Measurements from ENCODE around the gene SH2D3C.
A peak's percentile ranks its signal among the peaks of the same experiment; 100 is the strongest.
"Not testable (repeated sequence)": the region's sequence is repeated elsewhere in the genome, so short reads cannot be mapped to it uniquely, and the experiment has no call there.

The SH2D3C gene

DNA sequence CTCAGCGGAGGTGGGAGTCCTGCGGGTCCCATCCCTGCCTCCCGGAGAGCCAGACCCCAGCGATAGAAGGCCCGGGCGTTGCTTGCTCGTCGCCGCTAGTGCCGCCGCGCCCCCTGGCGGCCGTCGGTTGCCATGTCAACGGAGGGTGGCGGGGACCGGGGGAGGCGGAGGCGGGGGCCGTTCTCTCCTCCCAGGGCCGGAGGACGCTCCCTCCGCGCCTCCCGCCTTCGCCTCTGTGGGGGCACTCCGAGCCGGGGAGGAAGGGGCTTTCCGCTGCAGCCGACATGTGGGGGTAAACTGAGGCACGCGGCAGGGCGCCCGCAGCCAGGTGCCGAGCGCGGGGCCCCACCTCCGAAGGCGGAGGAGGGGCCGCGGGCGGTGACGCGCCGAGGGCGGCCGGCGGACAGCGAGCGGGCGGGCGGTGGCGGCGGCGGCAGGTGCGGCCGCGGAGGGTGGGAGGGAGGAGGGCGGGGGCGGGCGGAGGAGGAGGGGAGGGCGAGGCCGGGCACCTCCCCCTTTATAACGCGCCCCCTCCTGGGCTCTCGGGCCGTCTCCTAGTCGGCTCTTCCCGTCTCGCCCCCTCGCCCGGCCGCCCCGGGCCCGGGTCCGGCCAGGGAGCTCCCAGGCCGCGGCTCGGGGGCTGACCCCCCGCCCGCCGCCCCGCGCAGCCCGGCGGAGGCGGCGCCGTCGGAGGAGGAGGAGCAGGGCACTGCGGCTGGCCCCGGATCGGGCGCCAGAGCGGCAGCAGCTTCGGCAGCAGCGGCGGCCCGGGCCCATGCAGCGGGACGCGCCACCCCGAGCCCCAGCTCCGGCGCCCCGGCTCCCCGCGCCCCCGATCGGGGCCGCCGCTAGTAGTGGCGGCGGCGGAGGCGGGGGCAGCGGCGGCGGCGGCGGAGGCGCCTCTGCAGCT, 6.8 kb upstream of the SH2D3C start:
- DNase-seq (ENCODE audit: low read depth), result peak; percentile 84

DNA sequence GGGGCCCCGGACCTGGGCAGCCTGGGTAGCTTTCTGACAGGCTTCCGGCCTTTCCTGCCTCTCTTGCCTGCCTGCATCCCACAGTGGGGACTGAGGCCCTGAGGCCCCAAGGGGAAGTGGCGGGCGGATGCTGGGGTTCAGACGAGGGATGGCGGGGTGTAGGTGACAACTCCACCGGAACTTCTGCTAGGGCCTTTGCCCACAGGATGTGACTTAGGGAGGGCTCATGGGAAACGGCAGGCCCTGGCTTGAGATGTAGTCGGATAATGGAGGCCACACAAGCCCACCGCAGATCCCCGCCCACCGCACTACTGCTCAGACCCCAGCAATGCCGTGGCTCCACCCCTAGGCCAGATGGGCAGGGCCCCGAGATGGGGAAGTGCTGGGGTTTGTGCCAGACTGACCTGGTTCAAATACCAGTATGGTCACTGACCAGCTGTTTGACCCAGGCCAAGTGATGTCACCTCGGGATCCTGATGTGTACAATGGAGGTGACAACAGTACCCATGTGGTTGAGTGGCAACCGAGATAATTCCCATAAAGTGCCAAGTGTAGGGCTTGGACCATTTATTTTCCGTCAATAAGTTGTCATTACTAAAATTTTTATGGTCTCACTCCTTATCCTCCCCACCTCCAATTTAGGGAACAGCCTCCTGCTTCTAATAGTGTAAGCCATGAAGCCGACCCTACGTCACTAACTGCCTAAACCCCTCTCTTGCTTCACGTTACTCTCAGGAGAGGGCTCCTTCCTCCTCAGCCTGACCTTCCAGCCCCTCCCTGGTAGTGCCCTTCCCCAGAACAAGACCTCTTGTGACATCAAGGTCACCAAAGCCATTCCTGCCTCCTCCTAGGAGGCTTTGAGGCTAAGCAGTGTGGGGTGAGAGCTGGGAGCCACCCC, 4.9 kb upstream of the SH2D3C start:
- DNase-seq (ENCODE audit: low read depth), result peak; percentile 48

DNA sequence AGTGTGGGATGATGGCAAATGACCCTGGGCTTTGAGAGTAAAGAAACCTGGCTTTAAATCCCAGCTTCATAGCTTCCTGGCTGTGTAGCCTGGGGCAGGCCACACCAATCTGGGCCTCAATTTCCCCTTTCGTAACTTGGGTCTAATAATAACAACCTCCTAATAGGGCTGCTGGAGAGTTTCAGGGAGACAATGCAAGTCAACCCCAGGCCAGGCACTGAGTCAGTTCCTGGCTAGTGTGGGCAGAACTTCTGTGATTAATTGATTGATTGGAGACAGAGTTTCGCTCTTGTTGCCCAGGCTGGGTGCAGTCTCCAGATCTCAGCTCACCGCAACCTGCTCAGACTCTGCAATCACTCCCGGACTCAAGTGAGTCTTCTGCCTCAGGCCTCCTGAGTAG, 3.3 kb upstream of the SH2D3C start:
- DNase-seq (ENCODE audit: low read depth), result no peak

DNA sequence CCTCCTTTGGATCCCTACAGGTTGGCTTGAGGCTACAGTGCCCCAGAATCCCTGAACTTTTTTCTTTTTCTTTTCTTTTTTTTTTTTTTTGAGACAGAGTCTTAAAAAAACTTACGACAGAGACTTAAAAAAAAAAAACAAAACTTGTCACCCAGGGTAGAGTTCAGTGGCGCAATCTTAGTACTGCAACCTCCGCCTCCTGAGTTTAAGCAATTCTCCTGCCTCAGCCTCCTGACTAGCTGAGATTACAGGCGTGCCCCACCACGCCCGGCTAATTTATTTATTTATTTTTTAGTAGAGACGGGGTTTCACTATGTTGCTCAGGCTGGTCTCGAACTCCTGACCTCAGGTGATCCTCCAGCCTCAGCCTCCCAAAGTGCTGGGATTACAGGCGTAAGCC, 2.4 kb upstream of the SH2D3C start:
- DNase-seq (ENCODE audit: low read depth), result not testable (repeated sequence)

DNA sequence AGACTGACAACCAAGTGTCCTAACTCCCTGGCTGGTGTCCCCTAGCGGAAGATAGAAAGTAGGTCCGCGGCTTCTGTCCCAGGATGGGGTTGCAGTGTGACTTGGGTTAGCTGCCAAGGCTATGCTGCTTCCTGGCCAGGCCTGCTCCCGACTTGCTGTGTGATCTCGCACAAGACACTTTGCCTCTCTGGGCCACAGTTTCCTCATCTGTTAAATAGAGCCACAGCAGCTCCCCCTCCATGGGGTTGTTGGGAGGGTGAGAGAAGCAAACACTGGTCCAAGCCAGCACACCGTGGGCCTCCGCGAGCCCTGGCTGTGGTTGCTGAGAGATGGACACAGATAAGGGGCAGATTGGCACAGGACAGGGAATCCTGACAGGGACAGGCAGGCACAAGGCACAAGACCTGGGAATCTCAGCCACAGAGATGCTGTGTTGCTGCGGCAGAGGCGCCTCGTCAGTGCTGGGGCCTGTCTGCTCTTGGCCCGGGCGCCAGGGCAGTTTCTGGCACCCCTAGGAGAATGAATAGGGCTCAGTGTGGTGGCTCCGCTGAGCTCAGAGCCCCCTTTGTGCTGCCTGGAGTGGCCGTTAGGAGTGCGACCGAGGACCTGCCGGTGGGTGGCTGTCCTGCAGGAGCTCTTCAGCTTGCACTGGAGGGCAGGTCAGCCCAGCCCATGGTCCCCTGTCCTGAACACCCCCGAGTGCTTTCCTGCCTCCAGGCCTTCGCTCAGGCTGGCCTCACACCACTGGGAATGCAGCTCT, 1.8 kb upstream of the SH2D3C start:
- no peak for DNase-seq (ENCODE audit: low read depth)

DNA sequence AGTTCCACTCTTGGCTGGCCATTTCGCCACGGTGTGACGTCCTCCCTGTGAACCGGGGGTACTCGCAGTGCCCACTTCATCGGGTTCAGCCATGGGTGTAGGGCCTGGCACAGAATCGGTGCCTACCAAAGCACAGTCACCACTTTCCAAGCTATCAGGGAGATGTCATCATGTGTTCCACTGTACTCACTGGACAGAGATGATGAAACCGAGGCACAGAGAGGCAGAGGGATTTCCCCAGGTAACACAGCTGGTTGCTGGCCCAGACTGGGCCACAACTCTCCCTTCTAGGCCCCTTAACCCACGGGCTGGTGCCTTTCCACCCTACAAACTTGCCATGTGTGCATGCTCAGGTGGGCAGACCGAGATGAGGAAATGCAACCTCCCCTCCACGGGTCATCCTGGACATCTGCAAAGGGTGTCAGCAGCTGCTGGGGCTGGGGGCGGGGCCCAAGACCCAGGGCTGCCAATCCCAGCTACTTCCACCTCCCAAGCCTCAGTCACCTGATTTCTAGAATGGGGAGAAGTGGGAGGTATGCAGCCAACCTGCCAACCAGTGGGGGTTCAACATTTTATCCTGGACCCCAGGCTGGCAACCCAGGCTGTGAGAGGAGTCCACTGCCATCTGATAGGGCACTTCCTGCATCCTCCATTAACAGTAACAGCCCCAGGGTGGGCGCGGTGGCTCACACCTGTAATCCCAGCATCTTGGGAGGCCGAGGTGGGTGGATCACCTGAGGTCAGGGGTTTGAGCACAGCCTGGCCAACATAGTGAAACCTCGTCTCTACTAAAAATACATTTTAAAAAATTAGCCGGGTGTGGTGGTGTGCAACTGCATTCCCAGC, 893 bp upstream of the SH2D3C start:
- peak; percentile 41 for DNase-seq (ENCODE audit: low read depth)

DNA sequence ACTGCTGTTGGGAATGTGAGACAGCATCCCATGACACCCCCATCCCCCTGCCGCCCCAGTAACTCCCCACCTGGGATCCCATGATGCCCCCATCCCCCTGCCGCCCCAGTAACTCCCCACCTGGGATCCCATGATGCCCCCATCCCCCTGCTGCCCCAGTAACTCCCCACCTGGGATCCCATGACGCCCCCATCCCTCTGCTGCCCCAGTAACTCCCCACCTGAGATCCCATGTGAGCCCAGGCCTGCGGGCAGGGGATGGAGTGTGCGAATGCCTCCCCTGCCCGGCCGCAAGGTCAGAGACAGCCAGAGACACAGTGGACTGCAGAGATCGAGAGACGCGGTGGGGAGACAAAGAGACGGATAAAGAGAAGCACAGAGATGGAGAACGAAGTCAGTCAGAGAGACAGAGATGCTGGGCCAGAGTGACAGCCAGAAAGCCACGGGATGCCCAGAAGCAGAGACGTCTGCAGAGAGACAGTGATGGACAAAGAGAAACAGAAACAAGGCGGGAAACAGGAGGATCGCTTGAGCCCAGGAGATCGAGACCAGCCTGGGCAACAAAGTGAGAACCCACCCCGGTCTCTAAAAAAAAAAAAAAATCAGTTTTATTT, 992 bp downstream of the SH2D3C start:
- no peak for DNase-seq (ENCODE audit: low read depth)

DNA sequence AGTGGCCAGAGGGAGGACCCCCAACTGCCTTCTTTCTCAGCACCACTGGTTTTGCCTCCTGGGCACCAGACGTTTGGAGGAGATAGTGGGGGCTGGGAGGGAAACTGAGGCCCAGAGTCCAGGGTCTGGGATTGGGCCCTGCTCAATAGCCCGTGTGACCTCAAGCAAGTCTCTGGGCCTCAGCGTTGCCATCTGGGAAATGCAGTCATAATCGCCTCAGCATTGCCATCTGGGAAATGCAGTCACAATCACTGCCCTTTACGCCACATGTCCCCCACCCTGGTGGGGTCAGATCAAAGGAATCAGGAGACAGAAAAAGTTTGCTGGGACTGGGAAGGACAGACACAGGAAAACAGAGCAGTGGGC, 1.6 kb downstream of the SH2D3C start:
- no peak for DNase-seq (ENCODE audit: low read depth)

DNA sequence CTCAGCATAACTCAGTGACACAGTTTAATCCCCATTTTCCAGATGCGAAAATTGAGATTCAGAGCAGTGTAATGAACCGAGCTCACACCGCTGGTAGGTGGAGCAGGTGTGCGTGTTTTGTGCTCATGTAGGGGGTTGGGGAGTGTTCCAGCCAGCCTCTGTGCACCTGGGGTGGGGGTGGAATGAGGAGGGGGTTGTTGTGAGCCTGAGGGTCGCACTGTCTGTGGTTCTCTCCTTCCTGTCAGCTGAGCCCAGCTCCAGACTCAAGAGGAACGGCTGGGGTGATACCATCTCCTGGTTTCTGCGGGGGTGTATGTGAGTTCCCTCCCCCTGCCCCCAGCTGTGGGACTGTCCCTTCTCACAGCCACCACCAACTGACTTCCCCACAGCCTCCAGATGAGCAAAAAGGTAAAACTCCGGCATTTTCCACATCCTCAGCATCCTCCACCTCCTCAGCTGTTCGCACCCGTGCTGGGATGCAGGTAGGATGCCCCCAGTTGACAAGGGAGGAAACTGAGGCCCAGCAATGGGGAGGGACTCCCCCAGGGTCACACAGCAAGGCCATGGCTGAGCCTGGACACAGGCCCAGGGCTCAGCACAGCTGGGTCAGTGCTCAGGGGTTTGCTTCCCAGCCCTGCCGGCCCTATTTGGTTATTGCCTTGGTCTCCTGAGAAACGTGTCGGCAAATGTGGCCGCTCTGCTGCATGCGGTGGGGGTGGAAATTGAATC, 2.1 kb downstream of the SH2D3C start:
- DNase-seq (ENCODE audit: low read depth), result peak; percentile 63

DNA sequence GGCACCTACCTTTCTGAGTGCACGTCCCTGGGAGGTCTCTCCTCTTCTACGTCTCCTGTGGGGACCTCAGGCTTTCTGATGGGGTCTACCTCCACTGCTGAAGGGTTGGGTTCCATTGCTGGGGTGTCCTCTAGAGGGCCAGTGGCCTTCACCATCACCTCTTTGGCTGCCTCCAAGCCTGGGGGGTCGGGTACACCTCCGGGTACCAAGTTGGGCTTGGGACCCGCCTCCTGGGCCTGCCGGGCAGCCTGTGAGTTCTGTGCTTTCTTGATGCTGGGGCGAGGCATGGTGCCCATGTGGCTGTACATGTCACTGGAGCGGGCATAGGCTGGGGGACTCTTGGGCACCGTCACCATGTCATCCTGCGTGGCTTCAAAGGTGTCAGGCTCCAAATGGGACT, 4.5 kb downstream of the SH2D3C start:
- no peak for DNase-seq (ENCODE audit: low read depth)

DNA sequence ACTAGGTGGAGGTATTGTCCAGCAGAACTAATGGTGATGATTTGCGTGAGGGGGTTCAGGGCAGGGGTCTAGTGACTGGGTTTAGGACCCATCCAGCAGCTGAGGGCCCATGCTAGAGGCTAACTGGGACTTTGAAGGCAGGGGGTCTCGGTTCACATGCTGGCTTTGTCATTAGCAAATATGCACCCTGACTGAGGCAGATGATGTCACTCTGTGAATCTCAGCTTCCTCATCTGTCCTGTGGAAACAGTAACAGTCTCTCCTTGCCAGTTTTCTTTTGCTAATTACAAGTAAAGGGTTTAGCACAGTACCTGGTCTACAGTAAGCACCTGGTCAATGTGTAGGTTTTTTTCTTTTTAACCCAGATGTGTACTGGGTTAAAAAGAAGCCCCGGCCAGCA, 5.2 kb downstream of the SH2D3C start:
- DNase-seq (ENCODE audit: low read depth), result no peak

DNA sequence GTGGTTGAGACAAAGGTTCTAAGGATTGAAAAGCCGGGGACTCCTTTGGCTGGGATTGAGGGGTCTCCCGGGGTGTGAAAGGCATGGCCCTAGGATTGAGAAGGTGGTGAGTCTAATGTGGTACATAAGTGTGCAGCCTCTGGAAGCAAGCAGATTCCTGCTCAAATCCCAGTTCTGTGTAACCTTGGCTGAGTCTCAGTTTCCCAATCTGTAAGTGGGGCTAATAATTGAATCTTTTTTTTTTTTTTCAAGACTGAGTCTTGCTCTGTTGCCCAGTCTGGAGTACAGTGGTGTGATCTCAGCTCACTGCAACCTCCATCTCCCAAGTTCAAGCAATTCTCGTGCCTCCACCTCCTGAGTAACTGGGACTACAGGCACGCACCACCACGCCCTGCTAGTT, 5.9 kb downstream of the SH2D3C start:
- DNase-seq (ENCODE audit: low read depth), result no peak

DNA sequence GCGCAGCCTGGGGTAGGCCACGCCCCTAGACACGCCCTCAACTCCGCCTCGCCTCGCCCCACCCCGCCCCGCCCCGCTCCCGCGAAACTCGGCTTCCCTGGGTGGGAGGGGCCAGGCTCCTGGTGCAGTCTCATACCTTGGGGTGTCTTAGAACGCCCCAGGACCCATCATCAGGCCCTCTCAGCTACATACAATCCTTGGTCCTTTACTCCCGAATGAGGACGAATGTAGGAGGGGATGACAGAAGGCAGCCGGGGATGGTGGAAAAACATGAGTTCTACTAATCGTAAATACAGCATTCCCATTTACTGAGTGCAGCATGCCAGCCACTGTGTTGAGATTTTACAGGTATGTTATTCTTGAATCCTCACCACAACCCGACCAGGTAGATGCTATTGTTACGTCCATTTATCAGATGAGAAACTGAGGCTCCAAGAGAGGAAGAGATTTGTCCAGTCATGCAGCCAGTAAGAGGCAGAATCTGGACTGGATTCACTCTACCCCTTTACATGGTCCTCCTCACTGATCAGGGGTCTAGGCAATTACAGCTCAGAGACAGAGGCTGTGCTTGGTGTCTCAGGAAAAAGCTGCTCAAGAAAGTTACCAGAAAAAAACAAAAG, 6.8 kb downstream of the SH2D3C start:
- no peak for DNase-seq (ENCODE audit: low read depth)

DNA sequence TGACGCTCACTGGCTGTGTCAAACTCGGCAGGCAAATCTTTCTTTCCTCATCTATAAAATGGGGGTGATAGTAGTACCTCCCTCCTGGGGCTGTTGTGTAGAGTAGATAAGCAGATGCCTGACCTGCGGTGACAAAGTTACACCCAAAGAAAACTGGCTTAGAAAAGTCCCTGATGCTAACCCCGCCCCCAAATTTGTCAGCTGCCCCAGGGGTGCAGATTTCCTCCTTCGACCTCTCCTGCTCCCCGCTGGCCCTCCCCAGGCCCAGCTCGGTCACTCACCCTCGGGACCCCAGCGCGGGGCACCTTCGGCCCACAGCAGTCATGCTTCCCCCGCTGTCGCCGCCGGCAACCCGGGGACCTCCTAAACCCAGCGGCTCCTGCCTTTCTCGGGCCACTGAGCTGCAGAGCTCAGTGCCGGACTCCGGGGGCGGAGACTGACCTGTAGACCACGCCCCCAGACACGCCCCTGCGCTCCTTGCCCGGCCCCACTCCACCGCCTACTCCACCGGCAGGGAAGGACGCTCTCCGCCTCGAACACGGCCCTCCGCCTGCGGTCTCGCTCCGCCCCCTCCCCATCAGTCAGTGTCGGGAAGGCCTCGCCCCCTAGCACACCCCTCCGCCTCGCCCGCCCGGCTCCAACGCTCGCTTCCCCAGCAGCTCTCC, 7.4 kb downstream of the SH2D3C start:
- DNase-seq (ENCODE audit: low read depth), result peak; percentile 91

DNA sequence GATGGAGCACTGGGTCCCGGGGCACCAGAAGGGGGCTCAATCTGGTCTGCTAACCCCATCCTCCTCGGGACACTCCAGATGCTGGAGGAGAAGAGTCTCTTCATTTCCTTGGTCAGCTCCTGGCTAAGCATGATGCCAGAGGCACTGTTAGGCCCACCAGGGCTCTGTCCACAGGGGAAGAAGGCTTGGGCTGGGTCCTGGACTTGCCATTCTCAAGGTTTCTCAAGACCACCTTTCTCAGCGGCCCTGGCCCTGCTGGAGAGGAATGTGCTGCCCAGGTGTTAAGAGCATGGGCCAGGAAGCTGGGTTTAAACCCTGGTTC, 7.9 kb downstream of the SH2D3C start:
- DNase-seq (ENCODE audit: low read depth), result no peak

DNA sequence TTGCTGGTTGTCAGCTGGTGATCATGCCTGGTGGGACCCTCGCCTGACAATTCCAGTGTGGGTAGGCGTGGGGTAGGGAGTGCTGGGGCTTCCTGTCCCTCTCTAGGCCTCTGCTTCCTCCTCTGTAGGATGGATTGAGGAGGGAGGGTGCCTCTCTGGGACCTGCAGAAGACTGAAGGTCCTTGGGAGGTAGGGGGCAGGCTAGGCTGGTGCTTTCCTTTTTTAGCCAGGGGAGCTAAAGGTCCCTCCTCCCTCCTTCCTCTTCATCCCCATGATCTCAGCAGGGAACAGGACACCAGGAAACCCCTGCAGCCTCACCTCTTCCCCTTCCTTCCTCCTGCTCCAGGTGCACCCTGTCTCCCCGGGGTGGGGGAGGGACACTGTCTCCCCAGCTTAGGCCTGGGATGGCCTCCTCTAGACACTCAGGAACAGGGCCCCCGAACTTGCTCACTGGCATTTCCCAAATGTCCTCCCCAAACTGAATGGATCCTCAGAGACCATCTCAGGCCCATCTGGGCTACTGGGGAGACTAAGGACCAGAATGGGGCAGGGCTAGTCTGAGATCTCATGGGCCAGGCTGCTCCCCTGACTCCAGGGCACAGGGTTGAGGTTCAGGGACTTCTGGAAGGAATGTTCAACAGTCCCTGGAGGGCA, 8.4 kb downstream of the SH2D3C start:
- no peak for DNase-seq (ENCODE audit: low read depth)

DNA sequence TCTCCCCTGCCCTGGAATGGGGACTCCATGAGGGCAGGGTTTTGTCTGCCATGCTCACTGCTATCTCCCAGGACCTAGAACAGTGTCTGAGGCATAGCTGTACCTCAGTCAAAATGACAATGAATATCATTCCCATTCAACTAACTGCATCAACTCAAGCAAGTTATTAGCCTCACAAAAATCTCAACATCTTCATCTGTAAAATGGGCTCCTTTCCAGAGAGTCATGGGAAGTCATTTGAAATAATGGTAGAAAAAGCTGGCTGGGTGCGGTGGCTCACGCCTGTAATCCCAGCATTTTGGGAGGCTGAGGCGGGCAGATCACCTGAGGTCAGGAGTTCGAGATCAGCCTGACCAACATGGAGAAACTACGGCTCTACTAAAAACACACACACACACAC, 9.4 kb downstream of the SH2D3C start:
- DNase-seq (ENCODE audit: low read depth), result no peak

DNA sequence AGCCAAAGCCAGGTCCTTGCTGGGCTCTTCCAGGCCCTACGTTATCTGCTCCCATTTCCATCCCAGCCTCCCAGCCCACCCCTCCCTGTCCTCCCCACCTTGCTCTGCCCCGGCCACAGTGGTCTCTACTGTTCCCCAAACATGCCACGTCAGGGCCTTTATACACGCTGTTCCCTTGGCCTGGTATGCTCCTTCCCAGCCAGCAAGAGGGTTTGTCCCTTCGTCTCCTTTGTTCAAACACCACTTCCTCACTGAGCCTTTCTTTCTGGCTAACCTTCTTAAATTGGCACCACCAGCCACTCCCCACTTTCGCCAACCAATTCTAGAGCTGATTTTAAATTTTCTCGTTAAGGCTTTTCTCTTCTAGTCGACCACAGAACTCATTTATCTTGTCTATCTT, 9.8 kb downstream of the SH2D3C start:
- no peak for DNase-seq (ENCODE audit: low read depth)

DNA sequence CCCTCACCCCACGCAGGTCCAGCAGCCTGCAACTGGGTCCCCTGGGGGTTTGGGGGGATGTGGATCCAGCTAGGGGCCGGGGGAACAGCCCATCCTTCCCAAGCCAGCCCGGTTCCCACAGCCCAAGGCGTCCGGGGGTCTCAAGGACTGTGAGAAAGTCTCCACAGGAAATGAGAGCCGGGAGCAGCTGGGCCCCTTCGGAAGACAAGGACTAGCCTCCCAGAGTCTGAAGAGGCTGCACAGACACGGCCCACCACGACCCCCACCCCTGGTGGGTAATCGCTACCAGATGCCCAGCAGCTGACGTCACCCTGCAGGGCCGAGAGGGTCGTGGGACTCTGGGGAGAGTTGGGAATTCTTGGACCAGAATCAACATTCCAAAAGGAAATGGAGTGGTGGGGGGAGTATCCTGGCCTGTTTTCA, 10.5 kb downstream of the SH2D3C start:
- DNase-seq (ENCODE audit: low read depth), result no peak

Data from stimulated activated CD8-positive, alpha-beta memory T cell treated with anti-CD3 and anti-CD28 coated beads, Interleukin-12 subunit alpha, Interleukin-12 subunit beta, amount 100 ng/mL, for 1 hour (primary cell).